SK-N-DZ (cell line): ENCODE results near the gene NUP210L. TPM values are rescaled to one million over a fixed set of nuclear protein-coding genes. Genes with fewer than 3 reads are reported as not detected.

Experiments
- DNase-seq: peaks from one replicate; pipeline ENCODE4 v3.0.0-alpha.2; 2015; ENCODE audit warnings: low spot score
- polyA plus RNA-seq, 2 experiments: library from polyadenylated mRNA; depleted of rRNA; stranded (reverse); fragments of >200 nt; gene quantifications; 2 replicates each; pipeline ENCODE4 v1.2.3, GENCODE V29; 2014

NUP210L gene
- polyA plus RNA-seq (2014; cell fraction: cytosol; rRNA removed), result not detected in 2 replicates
- polyA plus RNA-seq (2014; cell fraction: nucleus; rRNA removed), result not detected in 2 replicates

- DNase-seq, result no peak
Observed at GRCh38 chr1:154154534-154155191, at the start of gene NUP210L. NUP210L (minus strand) TSS chr1:154155073.

GRCh38 chr1:154199563-154199879 lies 44.6 kb upstream of the NUP210L start:
- DNase-seq, result no peak

GRCh38 chr1:154198756-154199562 lies 44.1 kb upstream of the NUP210L start:
- peak; percentile 72 for DNase-seq

GRCh38 chr1:154193821-154194220 lies 38.9 kb upstream of the NUP210L start:
- DNase-seq, result no peak

GRCh38 chr1:154192476-154192875 lies 37.6 kb upstream of the NUP210L start:
- no peak for DNase-seq

- DNase-seq, result no peak
Observed at GRCh38 chr1:154191990-154192461, 37.2 kb upstream of the NUP210L start, which contains the start of gene TPM3. TPM3 (minus strand) TSS chr1:154192100; CDS start chr1:154192018, 82 bp downstream.

- DNase-seq, result no peak
Observed at GRCh38 chr1:154190550-154190949, 35.7 kb upstream of the NUP210L start.

GRCh38 chr1:154186852-154187501 lies 32.1 kb upstream of the NUP210L start:
- no peak for DNase-seq

GRCh38 chr1:154186177-154186576 lies 31.3 kb upstream of the NUP210L start:
- peak; percentile 66 for DNase-seq

GRCh38 chr1:154183046-154183915 lies 28.4 kb upstream of the NUP210L start:
- peak; percentile 99 for DNase-seq

GRCh38 chr1:154182344-154183045 lies 27.6 kb upstream of the NUP210L start:
- DNase-seq, result peak; percentile 49

GRCh38 chr1:154181944-154182343 lies 27.1 kb upstream of the NUP210L start:
- DNase-seq, result no peak

- DNase-seq, result no peak
Observed at GRCh38 chr1:154179946-154180687, 25.2 kb upstream of the NUP210L start.

GRCh38 chr1:154178911-154179811 lies 24.3 kb upstream of the NUP210L start:
- no peak for DNase-seq

GRCh38 chr1:154178013-154178412 lies 23.1 kb upstream of the NUP210L start:
- DNase-seq, result no peak

- DNase-seq, result no peak
Observed at GRCh38 chr1:154176337-154176736, 21.5 kb upstream of the NUP210L start.

GRCh38 chr1:154174654-154175053 lies 19.8 kb upstream of the NUP210L start:
- DNase-seq, result no peak

- DNase-seq, result no peak
Observed at GRCh38 chr1:154171880-154172279, 17.0 kb upstream of the NUP210L start.

GRCh38 chr1:154171223-154171583 lies 16.3 kb upstream of the NUP210L start:
- no peak for DNase-seq
